ENCODE results near the gene ATP6V0D1.

The ATP6V0D1 gene

GRCh38 chr16:67397812-67398545 is 83.0 kb downstream of the ATP6V0D1 start:
- DNase-seq, result peak in 2 of 10 donors; percentile 67 to 77
- intact Hi-C loops (cut with DNase I), result loop anchor here (2.0 kb wide), 1 partner anchor 25 kb away; no protein-coding TSS in a partner anchor

DNA sequence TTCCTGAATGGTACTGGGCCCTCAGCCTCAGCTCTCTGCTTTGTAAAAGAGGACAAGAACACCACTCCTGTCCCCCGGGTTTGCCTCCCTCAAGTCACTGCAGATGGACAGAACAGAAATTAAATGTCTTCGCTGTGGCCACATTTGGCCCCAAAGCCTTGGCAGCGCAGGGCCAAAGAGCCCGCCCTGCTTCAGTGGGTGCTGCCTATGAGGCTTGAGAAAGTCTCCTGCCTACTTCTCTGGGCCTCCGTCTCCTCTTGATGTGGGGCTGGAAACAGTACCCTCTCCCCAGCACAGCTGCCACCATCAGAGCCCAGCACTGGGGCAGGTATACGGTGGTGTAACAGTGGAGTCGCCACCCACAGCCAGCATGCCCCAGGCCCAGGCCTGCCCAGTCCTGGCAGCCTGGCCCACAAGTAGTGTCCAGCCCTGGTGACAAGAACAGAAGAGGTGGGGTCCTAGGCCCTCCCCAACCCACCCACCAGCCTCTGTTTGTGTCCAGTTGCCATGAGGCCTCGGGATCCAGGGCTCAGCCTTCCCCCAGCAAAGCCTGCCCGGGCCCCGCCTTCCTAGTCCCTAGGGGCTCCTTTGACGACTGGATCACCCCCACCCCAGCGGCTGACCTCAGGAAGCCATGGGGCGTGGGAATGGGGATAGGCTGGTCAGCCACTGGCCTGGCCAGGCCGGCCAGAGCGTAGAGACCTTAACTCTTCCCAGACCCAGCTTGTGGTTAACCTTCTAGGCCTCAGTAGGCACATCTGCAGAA is 83.7 kb downstream of the ATP6V0D1 start:
- DNase-seq, result peak in 2 of 10 donors; percentile 48 to 79
- intact Hi-C loops (cut with DNase I), result no loop called here

DNA sequence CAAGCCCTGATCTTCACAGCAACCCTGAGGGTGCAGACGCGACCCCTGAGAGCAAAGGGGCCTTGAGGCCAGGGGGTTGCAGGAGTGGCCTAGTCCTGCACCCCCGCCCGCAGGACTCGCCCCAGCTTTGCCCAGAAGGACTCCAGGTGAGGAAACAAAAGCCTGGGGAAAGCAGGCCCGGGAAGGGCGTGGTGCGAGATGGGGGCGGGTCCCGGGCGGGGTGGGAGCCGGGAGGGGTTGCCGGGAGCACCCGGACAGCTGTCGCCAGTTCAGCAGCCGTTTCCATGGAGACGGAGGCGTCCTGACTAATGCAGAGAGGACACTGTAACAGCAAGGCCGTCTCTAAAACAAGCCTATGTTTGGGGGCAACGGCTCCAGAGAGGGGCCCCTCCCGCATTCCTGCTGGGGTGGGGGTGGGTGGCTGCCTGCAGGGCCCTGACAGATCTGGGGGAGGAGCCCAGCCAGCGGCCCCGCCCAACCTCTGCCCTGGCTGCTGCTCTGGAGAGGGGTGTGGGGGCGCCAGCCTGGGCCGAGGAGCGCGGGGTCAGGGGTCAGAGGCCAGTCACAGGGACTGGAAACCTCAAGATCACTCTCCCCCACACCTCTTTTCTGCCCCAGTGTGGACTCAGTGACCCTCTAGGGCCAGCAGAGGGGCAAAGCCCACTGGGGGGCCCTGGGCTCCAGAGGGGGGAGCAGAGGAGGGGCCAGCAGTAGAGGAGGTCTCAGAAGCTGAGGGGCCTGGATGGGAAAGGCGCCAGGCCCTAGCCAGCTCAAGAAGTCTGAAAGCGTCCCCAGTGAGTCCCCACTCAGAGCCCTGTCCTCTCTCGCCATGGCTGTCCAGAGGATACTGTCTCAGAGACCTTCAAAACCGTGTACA is 84.6 kb downstream of the ATP6V0D1 start:
- intact Hi-C loops (cut with DNase I), result no loop called here

GRCh38 chr16:67395458-67396158 is 85.3 kb downstream of the ATP6V0D1 start:
- intact Hi-C loops (cut with DNase I), result no loop called here
- DNase-seq, result peak in 1 of 10 donors; percentile 66

More for the DNA sequence above, 84.6 kb downstream of the ATP6V0D1 start:
- peak in 4 of 10 donors; percentile 49 to 93 (median 70) for DNase-seq

- intact Hi-C loops (cut with DNase I), result no loop called here
- DNase-seq, result peak in 1 of 10 donors; percentile 76
These were observed 85.9 kb downstream of the ATP6V0D1 start for GRCh38 chr16:67395105-67395457.

GRCh38 chr16:67394155-67395104 is 86.5 kb downstream of the ATP6V0D1 start:
- intact Hi-C loops (cut with DNase I), result no loop called here
- DNase-seq, result peak in 1 of 10 donors; percentile 82

DNA sequence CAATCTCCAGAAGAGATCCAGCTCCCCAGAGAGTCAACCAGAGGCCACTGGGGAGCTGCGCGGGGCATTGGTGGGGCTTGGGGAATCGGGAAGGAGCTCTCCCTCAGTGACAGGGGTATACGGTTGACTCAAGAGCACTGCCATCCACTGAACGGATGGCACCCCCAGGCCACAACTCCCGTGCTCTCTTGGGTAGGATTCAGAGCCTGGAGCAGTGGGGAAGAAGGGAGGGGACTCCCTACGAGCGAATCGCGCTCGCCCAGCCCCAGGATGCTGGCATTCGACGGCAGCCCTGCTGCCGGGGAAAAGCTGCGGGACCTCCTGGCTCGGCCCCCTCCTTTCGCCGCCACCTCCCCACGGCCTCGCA is 87.2 kb downstream of the ATP6V0D1 start:
- intact Hi-C loops (cut with DNase I), result no loop called here
- peak in 1 of 10 donors; percentile 86 for DNase-seq

- peak; percentile 79 to 98 (median 88) for DNase-seq
- intact Hi-C loops (cut with DNase I), result no loop called here
These were observed 87.7 kb downstream of the ATP6V0D1 start, which contains the start of gene TPPP3 for GRCh38 chr16:67393111-67393787. TSS of gene TPPP3 (minus strand) at chr16:67393498. CDS start at chr16:67391111, 2,387 bp downstream.

GRCh38 chr16:67392301-67393059 is 88.5 kb downstream of the ATP6V0D1 start:
- intact Hi-C loops (cut with DNase I), result no loop called here
- DNase-seq, result no peak

DNA sequence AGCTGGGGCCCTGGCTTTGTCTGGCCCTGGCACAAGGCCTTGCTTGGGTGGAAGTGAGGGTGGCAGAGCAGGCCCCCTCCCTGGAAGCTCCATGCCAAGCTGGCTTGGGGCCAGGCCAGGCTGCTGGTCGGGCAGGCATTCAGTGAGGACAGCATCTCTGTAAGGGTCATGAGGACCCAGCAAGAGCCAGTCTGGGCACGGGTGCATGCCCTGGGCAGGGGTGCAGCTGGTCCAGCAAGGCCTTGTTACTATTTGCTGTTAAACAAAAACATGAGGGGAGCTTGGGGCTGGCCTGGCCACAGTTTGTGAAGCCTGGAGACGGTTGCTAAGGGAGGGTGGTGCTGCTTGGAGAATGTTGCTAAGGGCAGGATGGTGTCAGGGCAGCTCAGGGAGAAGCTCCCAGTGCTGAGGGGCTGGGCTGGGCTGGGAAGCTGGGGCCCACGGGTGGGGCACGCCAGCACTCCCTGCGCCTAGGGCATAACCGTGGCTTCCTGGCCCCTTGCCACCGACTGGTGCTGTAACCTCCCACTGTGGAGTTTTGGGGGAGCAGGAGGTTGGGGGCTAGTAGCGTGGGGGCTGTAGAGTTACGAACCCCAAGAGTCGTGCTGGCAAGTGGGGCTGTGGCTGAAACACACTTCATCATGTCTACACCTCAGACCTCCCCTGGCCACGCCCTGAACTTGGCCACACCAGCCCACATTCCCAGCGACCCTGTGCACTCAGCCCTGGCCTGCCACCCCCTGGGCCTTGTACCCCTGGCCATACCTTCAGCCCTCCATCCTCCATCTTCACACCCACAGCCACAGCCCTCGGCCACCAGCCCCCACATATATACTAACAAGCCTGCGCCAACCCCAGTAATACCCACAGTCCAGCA is 89.3 kb downstream of the ATP6V0D1 start:
- intact Hi-C loops (cut with DNase I), result no loop called here
- DNase-seq, result peak; percentile 89 to 99 (median 93)

GRCh38 chr16:67390816-67391423 is 90.0 kb downstream of the ATP6V0D1 start:
- no peak for DNase-seq
- intact Hi-C loops (cut with DNase I), result no loop called here

DNA sequence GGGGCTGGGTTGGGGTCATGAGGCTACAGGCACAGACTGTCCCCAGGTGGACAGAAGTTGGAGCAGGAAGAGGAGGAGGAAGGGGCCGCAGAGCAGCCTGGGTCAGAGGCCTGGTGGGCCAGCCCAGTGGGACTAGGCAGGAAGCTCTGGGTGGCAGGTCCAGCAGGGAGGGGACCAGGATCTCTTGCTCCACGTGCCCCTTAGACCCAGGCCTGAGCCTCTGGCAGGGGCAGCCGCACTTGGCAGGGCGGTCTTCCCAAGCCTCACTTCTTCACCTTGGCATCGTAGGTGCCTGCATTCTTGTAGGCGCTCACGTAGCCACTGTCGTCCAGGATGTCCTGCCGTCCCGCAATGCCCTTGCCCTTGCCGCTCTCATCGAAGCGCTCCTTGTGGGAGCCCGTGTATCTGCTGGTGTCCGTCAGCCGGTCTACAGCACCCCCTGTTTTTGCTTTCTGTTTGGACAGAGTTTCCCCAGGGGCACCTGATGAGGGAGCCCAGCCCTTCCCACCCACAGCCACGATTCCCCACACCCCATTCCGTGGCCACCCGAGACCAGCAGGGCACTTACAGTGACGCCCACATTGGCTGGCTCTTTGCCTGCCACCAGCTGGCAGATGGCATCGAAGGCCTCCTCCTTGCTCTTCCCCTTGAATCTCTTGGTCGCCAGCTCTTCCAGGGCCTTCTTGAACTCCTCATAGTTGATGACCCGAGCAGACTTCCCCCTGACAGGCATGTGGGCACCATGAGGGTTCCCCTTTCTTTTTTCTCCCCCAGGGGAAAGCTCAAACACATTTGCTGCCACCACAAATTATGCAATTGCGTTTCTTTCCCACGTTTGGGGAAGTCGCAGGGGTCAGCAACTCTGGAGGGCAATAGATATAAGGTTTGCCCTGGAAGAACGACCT is 90.8 kb downstream of the ATP6V0D1 start:
- intact Hi-C loops (cut with DNase I), result no loop called here

DNA sequence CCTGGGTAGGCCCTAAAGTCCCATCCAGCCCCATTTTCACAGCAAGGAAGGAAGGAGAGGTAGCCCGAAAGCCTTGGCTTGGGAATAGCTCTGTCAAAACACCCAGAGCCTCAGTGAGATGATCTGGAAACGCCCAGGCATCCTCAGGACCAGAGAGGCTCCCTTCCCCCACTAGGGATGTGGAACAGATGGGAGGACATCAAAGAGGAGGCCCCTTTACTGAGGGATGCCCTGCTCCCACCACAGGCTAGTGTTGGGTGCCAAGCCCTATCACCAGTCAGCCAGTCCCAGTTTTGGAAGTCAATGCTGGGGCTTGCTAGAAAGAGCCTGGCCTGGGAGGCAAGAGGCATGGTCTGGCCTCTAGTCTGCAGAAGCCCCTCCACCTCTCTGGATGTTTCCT is 92.4 kb downstream of the ATP6V0D1 start:
- no peak for DNase-seq
- intact Hi-C loops (cut with DNase I), result no loop called here

More for the DNA sequence above, 90.8 kb downstream of the ATP6V0D1 start:
- DNase-seq, result peak in 5 of 10 donors; percentile 49 to 94 (median 61)

GRCh38 chr16:67388191-67388590 is 92.8 kb downstream of the ATP6V0D1 start:
- intact Hi-C loops (cut with DNase I), result no loop called here
- no peak for DNase-seq

Measured in posterior cingulate gyrus (tissue), 11 donors.